ENCODE results near the gene TP53RK. TPM values are rescaled to one million over a fixed set of nuclear protein-coding genes. Genes with fewer than 3 reads are reported as not detected.

TP53RK gene
- total RNA-seq, 1 experiment from 2014 or later: 21.5 TPM

DNA sequence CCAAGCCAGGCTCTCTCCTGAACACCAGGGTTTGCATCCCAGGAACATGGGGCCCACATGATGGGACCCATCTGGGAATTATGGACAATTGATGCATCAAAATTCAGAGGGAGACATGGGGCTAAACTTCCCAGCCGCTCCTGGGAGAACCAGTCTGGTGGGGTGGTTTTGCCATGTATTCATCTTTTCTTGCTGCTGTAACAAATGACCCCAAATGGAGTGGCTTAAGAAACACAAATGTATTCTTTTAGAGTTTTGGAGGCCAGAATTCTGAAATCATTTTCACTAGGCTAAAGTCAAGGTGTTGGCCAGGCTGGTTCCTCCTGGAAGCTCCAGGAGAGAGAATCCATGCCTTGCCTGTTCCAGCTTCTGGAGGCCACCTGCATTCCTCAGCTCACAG, 44.5 kb downstream of the TP53RK start:
- H3K4me1 Mint-ChIP-seq: peaks cover 33 to 38% of the 10 kb centered on the region in 2 experiments
- H2BK12ac ChIP-seq (ENCODE audit: insufficient read length, low read depth, low read length): no peak overlapping the region
- H3K23ac ChIP-seq (ENCODE audit: insufficient read length, low read depth, low read length): no peak overlapping the region
- no peaks in the 10 kb centered on the region for H3K9me3 ChIP-seq (ENCODE audit: control insufficient read depth, low read depth, low read length)
- H3K27me3 Mint-ChIP-seq (ENCODE audit: low read depth): peaks cover 20% of the 10 kb centered on the region
- no peak overlapping the region for H3K14ac ChIP-seq (ENCODE audit: insufficient read depth, low read length)
- H3K23me2 ChIP-seq (ENCODE audit: insufficient read length, low read depth, low read length, poor library complexity, severe bottlenecking): no peaks in the 10 kb centered on the region
- no peak overlapping the region for H3K27ac Mint-ChIP-seq
- H3K27me3 ChIP-seq (ENCODE audit: insufficient read depth, low read length): no peaks in the 10 kb centered on the region
- H2BK15ac ChIP-seq (ENCODE audit: low read depth, low read length): no peak overlapping the region
- H3K18ac ChIP-seq (ENCODE audit: insufficient read length, low read depth, low read length): no peak overlapping the region
- H4K91ac ChIP-seq (ENCODE audit: insufficient read length, low read depth, low read length): no peak overlapping the region
- no peak overlapping the region for H3K27ac ChIP-seq (ENCODE audit: insufficient read length, low read depth, low read length)
- H3K4me3 Mint-ChIP-seq: no peak overlapping the region
- H3K56ac ChIP-seq (ENCODE audit: insufficient read length, low read depth, low read length): no peak overlapping the region
- no peak overlapping the region for H2AFZ ChIP-seq (ENCODE audit: low read length)
- no peak overlapping the region for H2BK120ac ChIP-seq (ENCODE audit: low read depth, low read length, poor library complexity, severe bottlenecking)
- no peak overlapping the region for H2BK20ac ChIP-seq (ENCODE audit: low read depth, low read length, poor library complexity, severe bottlenecking)
- no peak overlapping the region for H3K4ac ChIP-seq (ENCODE audit: low read depth, low read length)
- no peak overlapping the region for H4K5ac ChIP-seq (ENCODE audit: insufficient read length, low read depth, low read length)
- H3T11ph ChIP-seq (ENCODE audit: low read length): no peak overlapping the region
- no peaks in the 10 kb centered on the region for H3K79me1 ChIP-seq (ENCODE audit: insufficient read depth, low read depth, low read length, poor library complexity, severe bottlenecking)
- no peak for DNase-seq
- no peak overlapping the region for H2BK5ac ChIP-seq (ENCODE audit: insufficient read length, low read length)
- no peak overlapping the region for H3K4me2 ChIP-seq (ENCODE audit: insufficient read depth, insufficient read length, low read length)
- WGBS (ENCODE audit: extremely low coverage, insufficient read length, low lambda C conversion rate): no CpG with 5 or more reads among the region's 1 CpG
- no peaks in the 10 kb centered on the region for H3K79me2 ChIP-seq (ENCODE audit: insufficient read depth, low read length)
- TF ChIP-seq, protein P1, sequence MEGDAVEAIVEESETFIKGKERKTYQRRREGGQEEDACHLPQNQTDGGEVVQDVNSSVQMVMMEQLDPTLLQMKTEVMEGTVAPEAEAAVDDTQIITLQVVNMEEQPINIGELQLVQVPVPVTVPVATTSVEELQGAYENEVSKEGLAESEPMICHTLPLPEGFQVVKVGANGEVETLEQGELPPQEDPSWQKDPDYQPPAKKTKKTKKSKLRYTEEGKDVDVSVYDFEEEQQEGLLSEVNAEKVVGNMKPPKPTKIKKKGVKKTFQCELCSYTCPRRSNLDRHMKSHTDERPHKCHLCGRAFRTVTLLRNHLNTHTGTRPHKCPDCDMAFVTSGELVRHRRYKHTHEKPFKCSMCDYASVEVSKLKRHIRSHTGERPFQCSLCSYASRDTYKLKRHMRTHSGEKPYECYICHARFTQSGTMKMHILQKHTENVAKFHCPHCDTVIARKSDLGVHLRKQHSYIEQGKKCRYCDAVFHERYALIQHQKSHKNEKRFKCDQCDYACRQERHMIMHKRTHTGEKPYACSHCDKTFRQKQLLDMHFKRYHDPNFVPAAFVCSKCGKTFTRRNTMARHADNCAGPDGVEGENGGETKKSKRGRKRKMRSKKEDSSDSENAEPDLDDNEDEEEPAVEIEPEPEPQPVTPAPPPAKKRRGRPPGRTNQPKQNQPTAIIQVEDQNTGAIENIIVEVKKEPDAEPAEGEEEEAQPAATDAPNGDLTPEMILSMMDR (conservative IDR thresholded peaks at IDR 0.05): no peak
- peaks cover 5% of the 10 kb centered on the region for H4K20me1 ChIP-seq (ENCODE audit: control insufficient read depth, insufficient read depth, insufficient read length)
- H3K4me1 ChIP-seq (ENCODE audit: insufficient read depth, low read length): no peaks in the 10 kb centered on the region
- no peaks in the 10 kb centered on the region for H3K9me3 Mint-ChIP-seq
- no peak overlapping the region for H2AK5ac ChIP-seq (ENCODE audit: insufficient read length, low read length)
- peaks cover 0 to 11% (median 0%) of the 10 kb centered on the region in 3 experiments; a peak in 2 of 7 replicates for H3K36me3 Mint-ChIP-seq (ENCODE audit: insufficient read depth in 1 of 3, low read depth in 3 of 3)
- no peak overlapping the region for H4K8ac ChIP-seq (replicated peaks; ENCODE audit: insufficient read length, low read depth, low read length)
- no peak overlapping the region for H3K9ac ChIP-seq (ENCODE audit: extremely low read depth, insufficient read length, low read length)
